Neural crest cell (in vitro differentiated cells): ENCODE data around the gene GALNT11. TPM values are rescaled to one million over a fixed set of nuclear protein-coding genes. Genes with fewer than 3 reads are reported as not detected.

ENCODE experiments used
- DNase-seq: peaks from one replicate; pipeline ENCODE4 v3.0.0; 2021; ENCODE audit warnings: low read depth, mixed read lengths, low spot score
- H3K27ac Mint-ChIP-seq: one replicate; pipeline ENCODE4 v1.8.0; 2021; ENCODE audit warnings: mild to moderate bottlenecking, mixed read lengths; ENCODE audit not compliant: unreplicated experiment
- H3K27me3 Mint-ChIP-seq: 2 replicates; pipeline ENCODE4 v1.8.0; 2021; ENCODE audit warnings: low read depth, mild to moderate bottlenecking, mixed read lengths
- H3K36me3 Mint-ChIP-seq: 2 replicates; pipeline ENCODE4 v1.8.0; 2021; ENCODE audit warnings: low read depth, mild to moderate bottlenecking, mixed read lengths
- H3K4me1 Mint-ChIP-seq: 2 replicates; pipeline ENCODE4 v1.8.0; 2021; ENCODE audit warnings: mixed read lengths
- H3K4me3 Mint-ChIP-seq: one replicate; pipeline ENCODE4 v1.8.0; 2021; ENCODE audit warnings: mild to moderate bottlenecking, mixed read lengths
- H3K9me3 Mint-ChIP-seq: 2 replicates; pipeline ENCODE4 v1.8.0; 2021; ENCODE audit warnings: mixed read lengths
- CTCF ChIP-seq: fragments of 200-600 bp; sonication (generic); conservative IDR thresholded peaks from 2 replicates; pipeline ENCODE4 v1.5.0; 2021; ENCODE audit warnings: antibody characterized with exemption, mild to moderate bottlenecking
- total RNA-seq: library from RNA; stranded (reverse); gene quantifications from 2 replicates; pipeline ENCODE4 v1.2.1, GENCODE V29; 2021

GALNT11 gene
- total RNA-seq, 1 donor from 2014 or later = 30.6 TPM

- Mint-ChIP-seq H3K27me3 (no peaks in the 10 kb centered on the region), H3K4me3 (no peak overlapping the region), H3K27ac (no peak overlapping the region), H3K4me1 (peaks cover 9% of the 10 kb centered on the region), H3K36me3 (no peaks in the 10 kb centered on the region), H3K9me3 (no peaks in the 10 kb centered on the region)
- no peak for DNase-seq
- TF ChIP-seq CTCF = no peak
Observed at GRCh38 chr7:151987748-151988529, 37.5 kb upstream of the GALNT11 start.

- TF ChIP-seq CTCF = no peak
- peaks cover 21% of the 10 kb centered on the region for H3K4me1 Mint-ChIP-seq
- no peaks in the 10 kb centered on the region for H3K27me3 Mint-ChIP-seq
- H3K9me3 Mint-ChIP-seq = no peaks in the 10 kb centered on the region
- no peaks in the 10 kb centered on the region for H3K36me3 Mint-ChIP-seq
- no peak overlapping the region for H3K4me3 Mint-ChIP-seq
- DNase-seq = peak; percentile 41
- no peak overlapping the region for H3K27ac Mint-ChIP-seq
Observed at GRCh38 chr7:151992375-151992774, 33.1 kb upstream of the GALNT11 start.

GRCh38 chr7:151993977-151994676 is 31.3 kb upstream of the GALNT11 start:
- H3K9me3 Mint-ChIP-seq = no peaks in the 10 kb centered on the region
- no peak for TF ChIP-seq CTCF
- no peaks in the 10 kb centered on the region for H3K36me3 Mint-ChIP-seq
- no peaks in the 10 kb centered on the region for H3K27me3 Mint-ChIP-seq
- H3K4me1 Mint-ChIP-seq = peaks cover 21% of the 10 kb centered on the region
- H3K4me3 Mint-ChIP-seq = no peak overlapping the region
- no peak for DNase-seq
- H3K27ac Mint-ChIP-seq = peak overlapping the region; percentile 81

GRCh38 chr7:151999424-152000090 is 25.9 kb upstream of the GALNT11 start:
- Mint-ChIP-seq H3K36me3 (no peaks in the 10 kb centered on the region), H3K4me3 (no peak overlapping the region), H3K27ac (no peak overlapping the region), H3K27me3 (peaks cover 4% of the 10 kb centered on the region), H3K4me1 (peaks cover 4% of the 10 kb centered on the region), H3K9me3 (peaks cover 2% of the 10 kb centered on the region)
- TF ChIP-seq CTCF = no peak
- no peak for DNase-seq

- Mint-ChIP-seq H3K4me3 (no peak overlapping the region), H3K9me3 (peaks cover 2% of the 10 kb centered on the region), H3K36me3 (no peaks in the 10 kb centered on the region), H3K27ac (no peak overlapping the region), H3K4me1 (peaks cover 3% of the 10 kb centered on the region), H3K27me3 (peaks cover 4% of the 10 kb centered on the region)
- TF ChIP-seq CTCF = no peak
- no peak for DNase-seq
Observed at GRCh38 chr7:152000191-152000590, 25.3 kb upstream of the GALNT11 start.
